GM12892 (cell line): ENCODE data around the gene MGME1.

Experiments
- POLR2A ChIP-seq: IDR thresholded peaks from 2 replicates; pipeline ENCODE4 v1.6.1; 2011; ENCODE audit warnings: low read depth, low read length, control low read depth
- POLR2AphosphoS5 ChIP-seq: IDR thresholded peaks from 2 replicates; pipeline ENCODE4 v1.6.1; 2011; ENCODE audit warnings: low read depth, low read length, control low read depth

- TF ChIP-seq POLR2AphosphoS5 (no peak), POLR2A (no peak)
Measured at GRCh38 chr20:18012901-18013300, 44.1 kb downstream of the MGME1 start.
